ENCODE measurements around the gene TMEM95. TPM values are rescaled to one million over a fixed set of nuclear protein-coding genes. Genes with fewer than 3 reads are reported as not detected.
"Not testable (repeated sequence)": the region's sequence is repeated elsewhere in the genome, so short reads cannot be mapped to it uniquely, and the experiment has no call there.

The TMEM95 gene
- total RNA-seq, 4 donors from 2014 or later, result not detected

GRCh38 chr17:7356756-7357155 lies 1.8 kb downstream of the TMEM95 start:
- ATAC-seq (no peak), DNase-seq (no peak)
- H3K4me1 ChIP-seq, result peaks cover 13% of the 10 kb centered on the region in 2 donors
- H3K9me3 ChIP-seq, result no peaks in the 10 kb centered on the region
- no peaks in the 10 kb centered on the region for H3K27me3 ChIP-seq
- TF ChIP-seq CTCF (IDR thresholded peaks at IDR 0.05 in 4 of 5, conservative IDR thresholded peaks at IDR 0.05 in 1 of 5), result no peak
- TF ChIP-seq POLR2A (IDR thresholded peaks at IDR 0.05), result no peak
- H3K36me3 ChIP-seq, result no peaks in the 10 kb centered on the region
- H3K27ac ChIP-seq, result no peak overlapping the region
- intact Hi-C loops (cut with DNase I; ENCODE audit: low total_unique reads), result loop anchor here (1.0 kb wide), 2 partner anchors 38 to 205 kb away; partner anchors contain the start of genes PLSCR3 and SENP3
- in situ Hi-C loops (cut with MboI; ENCODE audit: low sequenced_read_pairs in 4 of 4), result loop anchor here in 2 of 4 donors (25.0 kb wide), 2 partner anchors 156 to 181 kb away; partner anchors contain the start of gene TNFSF12 (in 1 of the 2)
- no peak overlapping the region for H3K4me3 ChIP-seq

- in situ Hi-C loops (cut with MboI; ENCODE audit: low sequenced_read_pairs in 4 of 4), result loop anchor here in 2 of 4 donors (25.0 kb wide), 2 partner anchors 155 to 180 kb away; partner anchors contain the start of gene TNFSF12 (in 1 of the 2)
Observed at GRCh38 chr17:7357381-7357780, 2.4 kb downstream of the TMEM95 start.

GRCh38 chr17:7361906-7362305 lies 7.0 kb downstream of the TMEM95 start:
- DNase-seq, result no peak
- in situ Hi-C loops (cut with MboI; ENCODE audit: low sequenced_read_pairs in 4 of 4), result loop anchor here in 2 of 4 donors (25.0 kb wide), 2 partner anchors 150 to 175 kb away; partner anchors contain the start of gene TNFSF12 (in 1 of the 2)
- TF ChIP-seq CTCF (IDR thresholded peaks at IDR 0.05 in 4 of 5, conservative IDR thresholded peaks at IDR 0.05 in 1 of 5) (no peak), POLR2A (IDR thresholded peaks at IDR 0.05) (no peak)
- Histone ChIP-seq H3K27me3 (no peaks in the 10 kb centered on the region), H3K36me3 (no peaks in the 10 kb centered on the region), H3K4me3 (no peak overlapping the region), H3K9me3 (no peaks in the 10 kb centered on the region), H3K27ac (no peak overlapping the region), H3K4me1 (peaks cover 3 to 4% of the 10 kb centered on the region in 2 donors)
- intact Hi-C loops (cut with DNase I; ENCODE audit: low total_unique reads), result no loop called here
- no peak for ATAC-seq

More at GRCh38 chr17:7357381-7357780, 2.4 kb downstream of the TMEM95 start:
- intact Hi-C loops (cut with DNase I; ENCODE audit: low total_unique reads), result no loop called here
- no peak overlapping the region for H3K27ac ChIP-seq
- no peak for TF ChIP-seq POLR2A (IDR thresholded peaks at IDR 0.05)
- no peak for TF ChIP-seq CTCF (IDR thresholded peaks at IDR 0.05 in 4 of 5, conservative IDR thresholded peaks at IDR 0.05 in 1 of 5)
- no peaks in the 10 kb centered on the region for H3K36me3 ChIP-seq
- H3K4me1 ChIP-seq, result peaks cover 13% of the 10 kb centered on the region in 2 donors
- DNase-seq (no peak), ATAC-seq (no peak)
- H3K9me3 ChIP-seq, result no peaks in the 10 kb centered on the region
- H3K27me3 ChIP-seq, result no peaks in the 10 kb centered on the region
- no peak overlapping the region for H3K4me3 ChIP-seq

- no peak for DNase-seq
Observed at GRCh38 chr17:7363311-7363710, 8.4 kb downstream of the TMEM95 start.

GRCh38 chr17:7365963-7366362 lies 11.0 kb downstream of the TMEM95 start:
- H3K27me3 ChIP-seq; H3K36me3 ChIP-seq; ATAC-seq; H3K27ac ChIP-seq; H3K4me3 ChIP-seq; DNase-seq; H3K9me3 ChIP-seq; H3K4me1 ChIP-seq; intact Hi-C loops (cut with DNase I; ENCODE audit: low total_unique reads): not testable (repeated sequence)
- in situ Hi-C loops (cut with MboI; ENCODE audit: low sequenced_read_pairs in 4 of 4), result loop anchor here in 2 of 4 donors (25.0 kb wide), 2 partner anchors 146 to 171 kb away; partner anchors contain the start of gene TNFSF12 (in 1 of the 2)

More at GRCh38 chr17:7363311-7363710, 8.4 kb downstream of the TMEM95 start:
- Histone ChIP-seq H3K36me3 (no peaks in the 10 kb centered on the region), H3K4me1 (no peaks in the 10 kb centered on the region), H3K4me3 (no peak overlapping the region), H3K27ac (no peak overlapping the region), H3K27me3 (no peaks in the 10 kb centered on the region), H3K9me3 (no peaks in the 10 kb centered on the region)
- in situ Hi-C loops (cut with MboI; ENCODE audit: low sequenced_read_pairs in 4 of 4) (loop anchor here in 2 of 4 donors (25.0 kb wide), 2 partner anchors 149 to 174 kb away; partner anchors contain the start of gene TNFSF12 (in 1 of the 2)), intact Hi-C loops (cut with DNase I; ENCODE audit: low total_unique reads) (no loop called here)
- no peak for TF ChIP-seq CTCF (IDR thresholded peaks at IDR 0.05 in 4 of 5, conservative IDR thresholded peaks at IDR 0.05 in 1 of 5)
- TF ChIP-seq POLR2A (IDR thresholded peaks at IDR 0.05), result no peak
- no peak for ATAC-seq

All from gastrocnemius medialis (tissue), 4 donors.